HEK293 (cell line): ENCODE data around the gene INPP5B.

ENCODE experiments used
- CTCF ChIA-PET: fragments of 350-600 bp; formaldehyde crosslinking; extraction: SDS; loops from one replicate; lab custom pipeline; 2021; ENCODE audit warnings: antibody characterized with exemption; lab: Yijun Ruan, JAX
- POLR2A ChIA-PET: fragments of 300-600 bp; formaldehyde crosslinking; extraction: SDS; loops from one replicate; lab custom pipeline; 2020; ENCODE audit warnings: antibody characterized with exemption, inconsistent platforms; lab: Yijun Ruan, JAX
- H3K27ac ChIP-seq: fragments of 200-500 bp; sonication (Bioruptor generic); 2 replicates; pipeline ENCODE4 v1.5.1; 2014; ENCODE audit warnings: low read depth, low read length, control low read depth, inconsistent platforms; ENCODE audit errors: extremely low read depth
- H3K36me3 ChIP-seq, 2 experiments: fragments of 200-500 bp in 1 of 2; sonication (Bioruptor generic) in 1 of 2; 1 replicate in 1 of 2; 2 replicates in 1 of 2; pipeline ENCODE4 v1.5.1; 2014 to 2017; ENCODE audit warnings: inconsistent platforms in 2 of 2, low read length in 2 of 2; ENCODE audit not compliant: control insufficient read depth in 2 of 2, insufficient read depth in 1 of 2
- H3K4me1 ChIP-seq: fragments of 200-500 bp; sonication (Bioruptor generic); 2 replicates; pipeline ENCODE4 v1.5.1; 2014; ENCODE audit warnings: mild to moderate bottlenecking, low read length, inconsistent platforms; ENCODE audit not compliant: control insufficient read depth, insufficient read depth
- H3K4me3 ChIP-seq: 2 replicates; pipeline ENCODE4 v1.5.1; 2011; ENCODE audit warnings: low read depth, mild to moderate bottlenecking, control low read depth, low read length, moderate library complexity
- H3K9me3 ChIP-seq: fragments of 200-500 bp; sonication (Bioruptor generic); 2 replicates; pipeline ENCODE4 v1.5.1; 2014; ENCODE audit warnings: low read depth, low read length, inconsistent platforms; ENCODE audit not compliant: control insufficient read depth, insufficient read depth
- YY2 ChIP-seq: fragments of 450-650 bp; formaldehyde crosslinking; IDR thresholded peaks from 2 replicates; pipeline ENCODE4 v1.5.1; 2016; ENCODE audit warnings: missing biosample characterization, missing genetic modification characterization
- ZBTB48 ChIP-seq: fragments of 450-650 bp; formaldehyde crosslinking; IDR thresholded peaks from 2 replicates; pipeline ENCODE4 v1.5.1; 2016; ENCODE audit warnings: missing biosample characterization, missing genetic modification characterization
- ZFHX2 ChIP-seq: fragments of 450-650 bp; formaldehyde crosslinking; conservative IDR thresholded peaks from 2 replicates; pipeline ENCODE4 v1.5.1; 2016; ENCODE audit warnings: missing biosample characterization, missing genetic modification characterization
- ZFP37 ChIP-seq: fragments of 450-650 bp; formaldehyde crosslinking; IDR thresholded peaks from 2 replicates; pipeline ENCODE4 v1.5.1; 2016; ENCODE audit warnings: missing biosample characterization, missing genetic modification characterization
- ZNF175 ChIP-seq: fragments of 450-650 bp; formaldehyde crosslinking; IDR thresholded peaks from 2 replicates; pipeline ENCODE4 v1.5.1; 2016; ENCODE audit warnings: missing biosample characterization, missing genetic modification characterization
- ZNF184 ChIP-seq: fragments of 450-650 bp; IDR thresholded peaks from 2 replicates; pipeline ENCODE4 v1.5.1; 2018; ENCODE audit warnings: missing biosample characterization, mild to moderate bottlenecking, missing genetic modification characterization
- ZNF324 ChIP-seq: fragments of 450-650 bp; formaldehyde crosslinking; IDR thresholded peaks from 2 replicates; pipeline ENCODE4 v1.5.1; 2016; ENCODE audit warnings: missing biosample characterization, missing genetic modification characterization
- ZNF366 ChIP-seq: fragments of 450-650 bp; formaldehyde crosslinking; conservative IDR thresholded peaks from 2 replicates; pipeline ENCODE4 v1.5.1; 2016; ENCODE audit warnings: missing biosample characterization, missing genetic modification characterization
- ZNF37A ChIP-seq: fragments of 450-650 bp; IDR thresholded peaks from 2 replicates; pipeline ENCODE4 v1.5.1; 2018; ENCODE audit warnings: missing biosample characterization, missing genetic modification characterization
- ZNF391 ChIP-seq: fragments of 450-650 bp; formaldehyde crosslinking; IDR thresholded peaks from 2 replicates; pipeline ENCODE4 v1.5.1; 2016; ENCODE audit warnings: low read depth, missing biosample characterization, missing genetic modification characterization, borderline replicate concordance
- ZNF404 ChIP-seq: fragments of 450-650 bp; formaldehyde crosslinking; IDR thresholded peaks from 2 replicates; pipeline ENCODE4 v1.5.1; 2017; ENCODE audit warnings: missing biosample characterization, missing genetic modification characterization
- ZNF501 ChIP-seq: fragments of 450-650 bp; formaldehyde crosslinking; IDR thresholded peaks from 2 replicates; pipeline ENCODE4 v1.5.1; 2016; ENCODE audit warnings: missing biosample characterization, missing genetic modification characterization
- ZNF548 ChIP-seq: fragments of 450-650 bp; formaldehyde crosslinking; IDR thresholded peaks from 2 replicates; pipeline ENCODE4 v1.5.1; 2016; ENCODE audit warnings: missing biosample characterization, missing genetic modification characterization
- ZNF571 ChIP-seq: fragments of 450-650 bp; formaldehyde crosslinking; IDR thresholded peaks from 2 replicates; pipeline ENCODE4 v1.5.0; 2017; ENCODE audit warnings: missing biosample characterization, missing genetic modification characterization
- ZNF610 ChIP-seq: fragments of 450-650 bp; formaldehyde crosslinking; IDR thresholded peaks from 2 replicates; pipeline ENCODE4 v1.5.1; 2016; ENCODE audit warnings: missing biosample characterization, missing genetic modification characterization, borderline replicate concordance
- ZNF747 ChIP-seq: fragments of 450-650 bp; formaldehyde crosslinking; IDR thresholded peaks from 2 replicates; pipeline ENCODE4 v1.5.1; 2016; ENCODE audit warnings: missing biosample characterization, missing genetic modification characterization
- ZNF76 ChIP-seq: fragments of 450-650 bp; formaldehyde crosslinking; IDR thresholded peaks from 2 replicates; pipeline ENCODE4; 2016; ENCODE audit warnings: low read depth, missing biosample characterization, missing genetic modification characterization, borderline replicate concordance
- ZNF776 ChIP-seq: fragments of 450-650 bp; formaldehyde crosslinking; IDR thresholded peaks from 2 replicates; pipeline ENCODE4 v1.5.0; 2017; ENCODE audit warnings: missing biosample characterization, missing genetic modification characterization, borderline replicate concordance
- ZNF792 ChIP-seq: fragments of 450-650 bp; formaldehyde crosslinking; IDR thresholded peaks from 2 replicates; pipeline ENCODE4 v1.5.1; 2016; ENCODE audit warnings: missing biosample characterization, missing genetic modification characterization
- ZNF843 ChIP-seq: fragments of 450-650 bp; formaldehyde crosslinking; IDR thresholded peaks from 2 replicates; pipeline ENCODE4 v1.5.1; 2016; ENCODE audit warnings: missing biosample characterization, missing genetic modification characterization
- ZSCAN16 ChIP-seq: fragments of 450-650 bp; formaldehyde crosslinking; IDR thresholded peaks from 2 replicates; pipeline ENCODE4 v1.5.1; 2016; ENCODE audit warnings: missing biosample characterization, missing genetic modification characterization
- TF ChIP-seq, protein P1 (sequence below): fragments of 450-650 bp; formaldehyde crosslinking; IDR thresholded peaks from 2 replicates; pipeline ENCODE4 v1.5.1; 2016; ENCODE audit warnings: missing biosample characterization, missing genetic modification characterization
- TF ChIP-seq, protein P2 (sequence below): fragments of 450-650 bp; formaldehyde crosslinking; IDR thresholded peaks from 2 replicates; pipeline ENCODE4 v1.5.1; 2016; ENCODE audit warnings: missing biosample characterization, missing genetic modification characterization, borderline replicate concordance
- TF ChIP-seq, protein P3 (sequence below): fragments of 450-650 bp; formaldehyde crosslinking; IDR thresholded peaks from 2 replicates; pipeline ENCODE4 v1.5.1; 2016; ENCODE audit warnings: missing biosample characterization, missing genetic modification characterization
- TF ChIP-seq, protein P4 (sequence below): fragments of 450-650 bp; IDR thresholded peaks from 2 replicates; pipeline ENCODE4 v1.5.1; 2018; ENCODE audit warnings: missing biosample characterization, mild to moderate bottlenecking, missing genetic modification characterization
- TF ChIP-seq, protein P5 (sequence below): fragments of 450-650 bp; formaldehyde crosslinking; IDR thresholded peaks from 2 replicates; pipeline ENCODE4 v1.5.1; 2016; ENCODE audit warnings: missing biosample characterization, missing genetic modification characterization

The INPP5B gene

DNA sequence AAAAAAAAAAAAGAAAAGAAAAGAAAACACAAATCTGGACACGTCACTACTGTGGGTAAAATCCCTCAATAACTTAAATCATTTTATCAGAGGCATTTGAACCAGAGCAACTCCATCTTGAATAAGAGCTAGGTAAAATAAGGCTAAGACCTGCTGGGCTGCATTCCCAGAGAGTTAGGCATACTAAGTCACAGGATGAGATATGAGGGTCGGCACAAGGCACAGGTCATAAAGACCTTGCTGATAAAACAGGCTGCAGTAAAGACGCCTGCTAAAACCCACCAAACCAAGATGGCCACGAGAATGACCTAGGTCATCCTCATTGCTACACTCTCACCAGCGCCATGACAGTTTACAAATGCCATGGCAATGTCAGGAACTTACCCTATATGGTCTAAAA, 43.9 kb downstream of the INPP5B start:
- peaks cover 0 to 6% of the 10 kb centered on the region in 2 experiments; a peak in 1 of 3 replicates for H3K36me3 ChIP-seq
- TF ChIP-seq ZNF501 (tag by site-specific recombination) (no peak), ZNF76 (no peak), ZNF792 (tag by site-specific recombination) (no peak), ZNF610 (tag by site-specific recombination) (no peak), ZNF366 (no peak), ZNF776 (tag by site-specific recombination) (no peak), ZNF548 (tag by site-specific recombination) (no peak), ZFHX2 (tag by site-specific recombination) (no peak), ZBTB48 (no peak), ZNF571 (no peak), YY2 (tag by site-specific recombination) (no peak), ZFP37 (tag by site-specific recombination) (no peak), ZNF391 (tag by site-specific recombination) (no peak), ZNF324 (no peak), ZNF37A (tag by site-specific recombination) (no peak), ZNF747 (tag by site-specific recombination) (no peak)
- TF ChIP-seq, protein P1, sequence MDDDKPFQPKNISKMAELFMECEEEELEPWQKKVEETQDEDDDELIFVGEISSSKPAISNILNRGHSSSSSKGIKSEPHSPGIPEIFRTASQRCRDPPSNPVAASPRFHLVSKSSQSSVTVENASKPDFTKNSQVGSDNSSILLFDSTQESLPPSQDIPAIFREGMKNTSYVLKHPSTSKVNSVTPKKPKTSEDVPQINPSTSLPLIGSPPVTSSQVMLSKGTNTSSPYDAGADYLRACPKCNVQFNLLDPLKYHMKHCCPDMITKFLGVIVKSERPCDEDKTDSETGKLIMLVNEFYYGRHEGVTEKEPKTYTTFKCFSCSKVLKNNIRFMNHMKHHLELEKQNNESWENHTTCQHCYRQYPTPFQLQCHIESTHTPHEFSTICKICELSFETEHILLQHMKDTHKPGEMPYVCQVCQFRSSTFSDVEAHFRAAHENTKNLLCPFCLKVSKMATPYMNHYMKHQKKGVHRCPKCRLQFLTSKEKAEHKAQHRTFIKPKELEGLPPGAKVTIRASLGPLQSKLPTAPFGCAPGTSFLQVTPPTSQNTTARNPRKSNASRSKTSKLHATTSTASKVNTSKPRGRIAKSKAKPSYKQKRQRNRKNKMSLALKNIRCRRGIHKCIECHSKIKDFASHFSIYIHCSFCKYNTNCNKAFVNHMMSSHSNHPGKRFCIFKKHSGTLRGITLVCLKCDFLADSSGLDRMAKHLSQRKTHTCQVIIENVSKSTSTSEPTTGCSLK, result no peak
- TF ChIP-seq, protein P2, sequence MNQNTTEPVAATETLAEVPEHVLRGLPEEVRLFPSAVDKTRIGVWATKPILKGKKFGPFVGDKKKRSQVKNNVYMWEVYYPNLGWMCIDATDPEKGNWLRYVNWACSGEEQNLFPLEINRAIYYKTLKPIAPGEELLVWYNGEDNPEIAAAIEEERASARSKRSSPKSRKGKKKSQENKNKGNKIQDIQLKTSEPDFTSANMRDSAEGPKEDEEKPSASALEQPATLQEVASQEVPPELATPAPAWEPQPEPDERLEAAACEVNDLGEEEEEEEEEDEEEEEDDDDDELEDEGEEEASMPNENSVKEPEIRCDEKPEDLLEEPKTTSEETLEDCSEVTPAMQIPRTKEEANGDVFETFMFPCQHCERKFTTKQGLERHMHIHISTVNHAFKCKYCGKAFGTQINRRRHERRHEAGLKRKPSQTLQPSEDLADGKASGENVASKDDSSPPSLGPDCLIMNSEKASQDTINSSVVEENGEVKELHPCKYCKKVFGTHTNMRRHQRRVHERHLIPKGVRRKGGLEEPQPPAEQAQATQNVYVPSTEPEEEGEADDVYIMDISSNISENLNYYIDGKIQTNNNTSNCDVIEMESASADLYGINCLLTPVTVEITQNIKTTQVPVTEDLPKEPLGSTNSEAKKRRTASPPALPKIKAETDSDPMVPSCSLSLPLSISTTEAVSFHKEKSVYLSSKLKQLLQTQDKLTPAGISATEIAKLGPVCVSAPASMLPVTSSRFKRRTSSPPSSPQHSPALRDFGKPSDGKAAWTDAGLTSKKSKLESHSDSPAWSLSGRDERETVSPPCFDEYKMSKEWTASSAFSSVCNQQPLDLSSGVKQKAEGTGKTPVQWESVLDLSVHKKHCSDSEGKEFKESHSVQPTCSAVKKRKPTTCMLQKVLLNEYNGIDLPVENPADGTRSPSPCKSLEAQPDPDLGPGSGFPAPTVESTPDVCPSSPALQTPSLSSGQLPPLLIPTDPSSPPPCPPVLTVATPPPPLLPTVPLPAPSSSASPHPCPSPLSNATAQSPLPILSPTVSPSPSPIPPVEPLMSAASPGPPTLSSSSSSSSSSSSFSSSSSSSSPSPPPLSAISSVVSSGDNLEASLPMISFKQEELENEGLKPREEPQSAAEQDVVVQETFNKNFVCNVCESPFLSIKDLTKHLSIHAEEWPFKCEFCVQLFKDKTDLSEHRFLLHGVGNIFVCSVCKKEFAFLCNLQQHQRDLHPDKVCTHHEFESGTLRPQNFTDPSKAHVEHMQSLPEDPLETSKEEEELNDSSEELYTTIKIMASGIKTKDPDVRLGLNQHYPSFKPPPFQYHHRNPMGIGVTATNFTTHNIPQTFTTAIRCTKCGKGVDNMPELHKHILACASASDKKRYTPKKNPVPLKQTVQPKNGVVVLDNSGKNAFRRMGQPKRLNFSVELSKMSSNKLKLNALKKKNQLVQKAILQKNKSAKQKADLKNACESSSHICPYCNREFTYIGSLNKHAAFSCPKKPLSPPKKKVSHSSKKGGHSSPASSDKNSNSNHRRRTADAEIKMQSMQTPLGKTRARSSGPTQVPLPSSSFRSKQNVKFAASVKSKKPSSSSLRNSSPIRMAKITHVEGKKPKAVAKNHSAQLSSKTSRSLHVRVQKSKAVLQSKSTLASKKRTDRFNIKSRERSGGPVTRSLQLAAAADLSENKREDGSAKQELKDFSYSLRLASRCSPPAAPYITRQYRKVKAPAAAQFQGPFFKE, result no peak
- no peak overlapping the region for H3K4me3 ChIP-seq
- H3K27ac ChIP-seq, result no peak overlapping the region
- no peaks in the 10 kb centered on the region for H3K9me3 ChIP-seq
- ChIA-PET CTCF (no interaction called here), POLR2A (no interaction called here)
- H3K4me1 ChIP-seq, result no peaks in the 10 kb centered on the region

DNA sequence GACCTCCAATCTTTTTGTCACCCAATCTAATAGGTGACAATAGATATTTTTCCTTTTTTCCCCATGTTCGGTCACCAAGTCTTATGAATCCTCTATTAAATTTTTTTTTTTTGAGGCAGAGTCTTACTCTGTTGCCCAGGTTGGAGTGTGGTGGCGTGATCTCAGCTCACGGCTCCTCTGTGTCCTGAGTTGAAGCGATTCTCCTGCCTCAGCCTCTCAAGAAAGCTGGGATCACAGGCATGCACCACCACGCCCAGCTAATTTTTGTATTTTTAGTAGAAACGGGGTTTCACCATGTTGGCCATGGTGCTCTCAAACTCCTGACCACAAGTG, 45.0 kb downstream of the INPP5B start:
- CTCF ChIA-PET, result interaction anchor here (2.1 kb wide), 1 partner anchor 10 kb away, joined by 8 read pairs; no protein-coding TSS in a partner anchor
- POLR2A ChIA-PET, result interaction anchor here (0.7 kb wide), 1 partner anchor 29 kb away, joined by 3 read pairs; no protein-coding TSS in a partner anchor
- Histone ChIP-seq H3K36me3 (no peaks in the 10 kb centered on the region), H3K4me1 (no peaks in the 10 kb centered on the region), H3K4me3 (no peak overlapping the region), H3K27ac (no peak overlapping the region), H3K9me3 (no peaks in the 10 kb centered on the region)
- TF ChIP-seq ZBTB48 (no peak), ZSCAN16 (tag by site-specific recombination) (no peak), ZNF843 (tag by site-specific recombination) (no peak), ZNF404 (no peak), ZNF175 (tag by site-specific recombination) (no peak), ZNF184 (tag by site-specific recombination) (no peak), ZNF366 (no peak)
- TF ChIP-seq, protein P3, sequence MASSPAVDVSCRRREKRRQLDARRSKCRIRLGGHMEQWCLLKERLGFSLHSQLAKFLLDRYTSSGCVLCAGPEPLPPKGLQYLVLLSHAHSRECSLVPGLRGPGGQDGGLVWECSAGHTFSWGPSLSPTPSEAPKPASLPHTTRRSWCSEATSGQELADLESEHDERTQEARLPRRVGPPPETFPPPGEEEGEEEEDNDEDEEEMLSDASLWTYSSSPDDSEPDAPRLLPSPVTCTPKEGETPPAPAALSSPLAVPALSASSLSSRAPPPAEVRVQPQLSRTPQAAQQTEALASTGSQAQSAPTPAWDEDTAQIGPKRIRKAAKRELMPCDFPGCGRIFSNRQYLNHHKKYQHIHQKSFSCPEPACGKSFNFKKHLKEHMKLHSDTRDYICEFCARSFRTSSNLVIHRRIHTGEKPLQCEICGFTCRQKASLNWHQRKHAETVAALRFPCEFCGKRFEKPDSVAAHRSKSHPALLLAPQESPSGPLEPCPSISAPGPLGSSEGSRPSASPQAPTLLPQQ (tag by site-specific recombination), result no peak
- TF ChIP-seq, protein P4, sequence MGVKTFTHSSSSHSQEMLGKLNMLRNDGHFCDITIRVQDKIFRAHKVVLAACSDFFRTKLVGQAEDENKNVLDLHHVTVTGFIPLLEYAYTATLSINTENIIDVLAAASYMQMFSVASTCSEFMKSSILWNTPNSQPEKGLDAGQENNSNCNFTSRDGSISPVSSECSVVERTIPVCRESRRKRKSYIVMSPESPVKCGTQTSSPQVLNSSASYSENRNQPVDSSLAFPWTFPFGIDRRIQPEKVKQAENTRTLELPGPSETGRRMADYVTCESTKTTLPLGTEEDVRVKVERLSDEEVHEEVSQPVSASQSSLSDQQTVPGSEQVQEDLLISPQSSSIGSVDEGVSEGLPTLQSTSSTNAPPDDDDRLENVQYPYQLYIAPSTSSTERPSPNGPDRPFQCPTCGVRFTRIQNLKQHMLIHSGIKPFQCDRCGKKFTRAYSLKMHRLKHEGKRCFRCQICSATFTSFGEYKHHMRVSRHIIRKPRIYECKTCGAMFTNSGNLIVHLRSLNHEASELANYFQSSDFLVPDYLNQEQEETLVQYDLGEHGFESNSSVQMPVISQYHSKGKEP, result no peak
- TF ChIP-seq, protein P5, sequence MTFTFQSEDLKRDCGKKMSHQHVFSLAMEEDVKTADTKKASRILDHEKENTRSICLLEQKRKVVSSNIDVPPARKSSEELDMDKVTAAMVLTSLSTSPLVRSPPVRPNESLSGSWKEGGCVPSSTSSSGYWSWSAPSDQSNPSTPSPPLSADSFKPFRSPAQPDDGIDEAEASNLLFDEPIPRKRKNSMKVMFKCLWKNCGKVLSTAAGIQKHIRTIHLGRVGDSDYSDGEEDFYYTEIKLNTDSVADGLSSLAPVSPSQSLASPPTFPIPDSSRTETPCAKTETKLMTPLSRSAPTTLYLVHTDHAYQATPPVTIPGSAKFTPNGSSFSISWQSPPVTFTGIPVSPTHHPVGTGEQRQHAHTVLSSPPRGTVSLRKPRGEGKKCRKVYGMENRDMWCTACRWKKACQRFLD (tag by site-specific recombination), result no peak
